BJ (cell line): ENCODE results near the gene ZFP37. TPM values are rescaled to one million over a fixed set of nuclear protein-coding genes. Genes with fewer than 3 reads are reported as not detected.
A peak's percentile ranks its signal among the peaks of the same experiment; 100 is the strongest.
"Not testable (repeated sequence)": the region's sequence is repeated elsewhere in the genome, so short reads cannot be mapped to it uniquely, and the experiment has no call there.

Experiments
- CTCF ChIA-PET: fragments of 350-600 bp; formaldehyde crosslinking; extraction: SDS; loops from one replicate; lab custom pipeline; 2021; ENCODE audit warnings: antibody characterized with exemption, inconsistent platforms; lab: Yijun Ruan, JAX
- POLR2A ChIA-PET: fragments of 300-600 bp; sonication (Branson Sonifier 250); formaldehyde crosslinking; extraction: SDS; loops from one replicate; lab custom pipeline; 2021; ENCODE audit warnings: antibody characterized with exemption; lab: Charles Lee
- DNase-seq: peaks from one replicate; pipeline ENCODE4 v3.0.0-alpha.2; 2011; ENCODE audit warnings: low read depth
- H3K27me3 ChIP-seq: 2 replicates; pipeline ENCODE4 v1.6.0; 2011; ENCODE audit warnings: low read length; ENCODE audit not compliant: control insufficient read depth, insufficient read depth
- H3K36me3 ChIP-seq: 2 replicates; pipeline ENCODE4 v1.5.1; 2011; ENCODE audit warnings: low read length; ENCODE audit not compliant: control insufficient read depth, insufficient read depth
- H3K4me3 ChIP-seq: 2 replicates; pipeline ENCODE4 v1.5.1; 2011; ENCODE audit warnings: low read depth, mild to moderate bottlenecking, control low read depth, low read length
- polyA plus RNA-seq: library from polyadenylated mRNA; depleted of rRNA; stranded (reverse); fragments of >200 nt; gene quantifications from 2 replicates; pipeline ENCODE4 v1.2.3, GENCODE V29; 2011
- TF ChIP-seq, protein P1 (sequence below): IDR thresholded peaks from 2 replicates; pipeline ENCODE4 v1.5.1; 2011; ENCODE audit warnings: low read depth, mild to moderate bottlenecking, control low read depth, inconsistent platforms, low read length, moderate library complexity; ENCODE audit not compliant: insufficient read depth

Gene ZFP37
- polyA plus RNA-seq, 1 experiment, result 0.25 TPM

- H3K36me3 ChIP-seq, H3K4me3 ChIP-seq, DNase-seq, POLR2A ChIA-PET, CTCF ChIA-PET, H3K27me3 ChIP-seq: not testable (repeated sequence)
Measured at GRCh38 chr9:113059581-113060284, 3.2 kb upstream of the ZFP37 start.

- ChIA-PET CTCF (no interaction called here), POLR2A (interaction anchor here (0.6 kb wide), 1 partner anchor 163 kb away, joined by 3 read pairs; no protein-coding TSS in a partner anchor)
- peaks cover 1% of the 10 kb centered on the region; the same call in 1 of the 2 replicates for H3K27me3 ChIP-seq
- TF ChIP-seq, protein P1, sequence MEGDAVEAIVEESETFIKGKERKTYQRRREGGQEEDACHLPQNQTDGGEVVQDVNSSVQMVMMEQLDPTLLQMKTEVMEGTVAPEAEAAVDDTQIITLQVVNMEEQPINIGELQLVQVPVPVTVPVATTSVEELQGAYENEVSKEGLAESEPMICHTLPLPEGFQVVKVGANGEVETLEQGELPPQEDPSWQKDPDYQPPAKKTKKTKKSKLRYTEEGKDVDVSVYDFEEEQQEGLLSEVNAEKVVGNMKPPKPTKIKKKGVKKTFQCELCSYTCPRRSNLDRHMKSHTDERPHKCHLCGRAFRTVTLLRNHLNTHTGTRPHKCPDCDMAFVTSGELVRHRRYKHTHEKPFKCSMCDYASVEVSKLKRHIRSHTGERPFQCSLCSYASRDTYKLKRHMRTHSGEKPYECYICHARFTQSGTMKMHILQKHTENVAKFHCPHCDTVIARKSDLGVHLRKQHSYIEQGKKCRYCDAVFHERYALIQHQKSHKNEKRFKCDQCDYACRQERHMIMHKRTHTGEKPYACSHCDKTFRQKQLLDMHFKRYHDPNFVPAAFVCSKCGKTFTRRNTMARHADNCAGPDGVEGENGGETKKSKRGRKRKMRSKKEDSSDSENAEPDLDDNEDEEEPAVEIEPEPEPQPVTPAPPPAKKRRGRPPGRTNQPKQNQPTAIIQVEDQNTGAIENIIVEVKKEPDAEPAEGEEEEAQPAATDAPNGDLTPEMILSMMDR, result no peak
- H3K4me3 ChIP-seq, result peak overlapping the region; percentile 79
- no peak for DNase-seq
- no peaks in the 10 kb centered on the region for H3K36me3 ChIP-seq
Measured at GRCh38 chr9:113057193-113057592, 669 bp upstream of the ZFP37 start.

DNA sequence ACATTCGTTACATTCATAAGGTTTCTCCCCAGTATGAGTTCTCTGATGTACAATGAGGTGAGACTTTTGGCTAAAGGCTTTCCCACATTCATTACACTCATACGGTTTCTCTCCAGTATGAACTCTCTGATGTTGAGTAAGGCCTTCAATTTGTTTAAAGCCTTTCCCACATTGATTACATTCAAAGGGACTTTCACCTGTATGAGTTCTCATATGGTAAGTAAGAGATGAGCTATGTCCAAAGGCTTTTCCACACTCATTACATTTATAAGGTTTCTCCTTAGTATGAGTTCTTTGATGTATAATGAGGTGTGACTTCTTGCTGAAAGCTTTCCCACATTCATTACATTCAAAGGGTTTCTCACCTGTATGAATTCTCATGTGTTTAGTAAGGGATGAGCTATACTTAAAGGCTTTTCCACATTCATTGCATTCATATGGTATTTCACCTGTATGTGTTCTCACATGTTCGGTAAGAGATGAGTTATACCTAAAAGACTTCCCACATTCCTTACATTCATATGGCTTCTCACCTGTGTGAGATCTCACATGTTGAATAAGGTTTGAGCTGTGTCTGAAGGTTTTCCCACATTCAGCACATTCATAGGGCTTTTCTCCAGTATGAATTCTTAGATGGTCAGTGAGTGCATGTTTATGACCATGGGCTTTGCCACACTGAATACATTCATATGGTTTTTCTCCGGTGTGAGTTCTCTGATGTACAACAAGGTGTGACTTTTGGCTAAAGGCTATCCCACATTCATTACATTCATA is 13.5 kb downstream of the ZFP37 start:
- H3K36me3 ChIP-seq, result peaks cover 2% of the 10 kb centered on the region; the same call in 1 of the 2 replicates
- no peak for DNase-seq
- POLR2A ChIA-PET, result no interaction called here

DNA sequence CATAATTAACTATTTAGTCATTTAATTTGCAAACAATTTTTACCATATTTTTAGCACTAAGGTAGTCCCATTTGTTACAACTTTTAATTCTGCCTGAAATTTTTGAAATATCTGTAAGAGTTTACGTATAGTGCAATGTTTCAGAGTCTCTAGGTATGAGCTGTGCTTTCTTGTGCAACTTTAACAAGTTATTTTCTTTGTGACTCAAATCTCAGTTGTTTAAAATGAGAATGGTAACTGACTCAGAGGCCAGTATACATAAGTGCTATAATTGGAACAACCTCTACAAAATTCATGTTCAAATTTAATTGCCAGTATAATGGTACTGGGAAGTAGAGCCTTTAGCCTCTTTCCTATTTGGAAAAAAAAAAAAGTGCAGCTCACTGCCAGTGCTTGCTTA is 30.3 kb downstream of the ZFP37 start:
- Histone ChIP-seq H3K4me3 (no peak overlapping the region), H3K27me3 (no peaks in the 10 kb centered on the region), H3K36me3 (no peaks in the 10 kb centered on the region)
- no peak for DNase-seq
- ChIA-PET POLR2A (no interaction called here), CTCF (interaction anchor here (1.2 kb wide), 1 partner anchor 9 kb away, joined by 4 read pairs; no protein-coding TSS in a partner anchor)
- TF ChIP-seq, protein P1, result no peak

More for the DNA sequence above, 13.5 kb downstream of the ZFP37 start:
- TF ChIP-seq, protein P1, result no peak
- CTCF ChIA-PET, result no interaction called here
- Histone ChIP-seq H3K27me3 (no peaks in the 10 kb centered on the region), H3K4me3 (no peak overlapping the region)

GRCh38 chr9:113018247-113018646 is 38.3 kb downstream of the ZFP37 start:
- H3K4me3 ChIP-seq, result no peak overlapping the region
- H3K36me3 ChIP-seq, result no peaks in the 10 kb centered on the region
- no peak for DNase-seq
- CTCF ChIA-PET, result no interaction called here
- TF ChIP-seq, protein P1, result no peak
- no peaks in the 10 kb centered on the region for H3K27me3 ChIP-seq
- POLR2A ChIA-PET, result no interaction called here
